K562 (cell line): ENCODE results near the gene NR3C1.

ENCODE experiments used
- CBX8 ChIP-seq: fragments of 200-600 bp; sonication (generic); IDR thresholded peaks from 2 replicates; pipeline ENCODE4 v1.6.1; 2012; ENCODE audit warnings: borderline replicate concordance, mixed run types, low read depth, mild to moderate bottlenecking, moderate library complexity, mixed read lengths, low read length, control low read depth, inconsistent platforms; ENCODE audit not compliant: poor library complexity, severe bottlenecking; ENCODE audit errors: extremely low read depth
- CHD7 ChIP-seq: fragments of 200-600 bp; sonication (generic); IDR thresholded peaks from one replicate; pipeline ENCODE4 v1.6.1; 2012; ENCODE audit warnings: mild to moderate bottlenecking, low read depth, low read length, inconsistent platforms
- EGR1 ChIP-seq: fragments of 450-650 bp; conservative IDR thresholded peaks from 2 replicates; pipeline ENCODE4 v1.6.1; 2017; ENCODE audit warnings: mild to moderate bottlenecking
- EZH2 ChIP-seq: IDR thresholded peaks from 2 replicates; pipeline ENCODE4 v1.6.1; 2012; ENCODE audit warnings: low read depth, mild to moderate bottlenecking, inconsistent platforms, low read length, borderline replicate concordance
- GABPA ChIP-seq: fragments of 200-800 bp; sonication (Bioruptor generic); conservative IDR thresholded peaks from 2 replicates; pipeline ENCODE4 v1.6.1; 2016; ENCODE audit warnings: low read depth, missing genetic modification characterization, missing compliant biosample characterization
- POLR2AphosphoS5 ChIP-seq: IDR thresholded peaks from 2 replicates; pipeline ENCODE4 v1.6.1; 2011; ENCODE audit warnings: mild to moderate bottlenecking, low read depth, low read length, moderate library complexity; ENCODE audit not compliant: control insufficient read depth, insufficient read depth
- RERE ChIP-seq: sonication (generic); formaldehyde crosslinking; IDR thresholded peaks from 2 replicates; pipeline ENCODE4 v1.8.0; 2023; ENCODE audit warnings: missing genetic modification reagents, mild to moderate bottlenecking, borderline replicate concordance
- RHOXF2B ChIP-seq: fragments of 250-450 bp; sonication (Bioruptor Pico); conservative IDR thresholded peaks from 2 replicates; pipeline ENCODE4 v1.5.1; 2021
- SAFB ChIP-seq: fragments of 200-400 bp; formaldehyde crosslinking; IDR thresholded peaks from 2 replicates; pipeline ENCODE4 v1.6.1; 2017; ENCODE audit warnings: low read depth, low read length, borderline replicate concordance
- TAL1 ChIP-seq: fragments of 450-650 bp; IDR thresholded peaks from 2 replicates; pipeline ENCODE4 v1.6.1; 2016; ENCODE audit warnings: mild to moderate bottlenecking
- ZFP1 ChIP-seq: fragments of 450-650 bp; formaldehyde crosslinking; IDR thresholded peaks from 2 replicates; pipeline ENCODE4 v1.4.0; 2020; ENCODE audit warnings: mild to moderate bottlenecking, mixed read lengths

- TF ChIP-seq SAFB (no peak), RERE (CRISPR knock-in tag) (no peak), CHD7 (no peak), ZFP1 (CRISPR knock-in tag) (no peak), CBX8 (no peak), POLR2AphosphoS5 (no peak), TAL1 (no peak), EGR1 (no peak), GABPA (tag) (no peak), RHOXF2B (CRISPR knock-in tag) (no peak), EZH2 (no peak)
Observed at GRCh38 chr5:143442385-143442784, 38.9 kb upstream of the NR3C1 start.
